HG03025 (cell line): Measurements from ENCODE around the gene AKR7A2.

ENCODE experiments used
- ATAC-seq: cut with Tn5 transposase; IDR thresholded peaks from one replicate; pipeline ENCODE4 v1.9.1; 2021; ENCODE audit warnings: mild to moderate bottlenecking, moderate library complexity; ENCODE audit not compliant: unreplicated experiment, low FRiP score

Gene AKR7A2

GRCh38 chr1:19311931-19312781 is at the start of gene AKR7A2, which contains the start of gene SLC66A1:
AKR7A2 (minus strand) TSS chr1:19312144; CDS start chr1:19312124, 20 bp downstream.
SLC66A1 (plus strand) TSS chr1:19312326; CDS start chr1:19317678, 5,352 bp downstream.
- peak; percentile 62 for ATAC-seq

GRCh38 chr1:19360843-19361610 is 49.1 kb upstream of the AKR7A2 start:
- no peak for ATAC-seq

GRCh38 chr1:19360432-19360831 is 48.5 kb upstream of the AKR7A2 start:
- ATAC-seq: no peak

- no peak for ATAC-seq
These were observed 48.1 kb upstream of the AKR7A2 start for GRCh38 chr1:19360016-19360415.

GRCh38 chr1:19359357-19359756 is 47.4 kb upstream of the AKR7A2 start:
- no peak for ATAC-seq

GRCh38 chr1:19358710-19359109 is 46.8 kb upstream of the AKR7A2 start:
- no peak for ATAC-seq

- ATAC-seq: no peak
These were observed 45.5 kb upstream of the AKR7A2 start for GRCh38 chr1:19357299-19357986.

- no peak for ATAC-seq
These were observed 44.3 kb upstream of the AKR7A2 start for GRCh38 chr1:19356266-19356665.

GRCh38 chr1:19354531-19354981 is 42.6 kb upstream of the AKR7A2 start:
- ATAC-seq: no peak

- ATAC-seq: no peak
These were observed 41.7 kb upstream of the AKR7A2 start for GRCh38 chr1:19353596-19353995.

GRCh38 chr1:19352839-19353238 is 40.9 kb upstream of the AKR7A2 start:
- no peak for ATAC-seq

- ATAC-seq: no peak
These were observed 39.9 kb upstream of the AKR7A2 start for GRCh38 chr1:19351873-19352272.

- no peak for ATAC-seq
These were observed 38.6 kb upstream of the AKR7A2 start for GRCh38 chr1:19350566-19350965.

GRCh38 chr1:19349999-19350398 is 38.1 kb upstream of the AKR7A2 start:
- ATAC-seq: no peak

GRCh38 chr1:19348441-19349198 is 36.7 kb upstream of the AKR7A2 start:
- no peak for ATAC-seq

GRCh38 chr1:19347533-19348172 is 35.7 kb upstream of the AKR7A2 start:
- no peak for ATAC-seq

GRCh38 chr1:19346026-19346425 is 34.1 kb upstream of the AKR7A2 start:
- ATAC-seq: no peak

- ATAC-seq: no peak
These were observed 33.4 kb upstream of the AKR7A2 start for GRCh38 chr1:19345391-19345790.

- no peak for ATAC-seq
These were observed 32.9 kb upstream of the AKR7A2 start for GRCh38 chr1:19344831-19345230.

GRCh38 chr1:19344372-19344810 is 32.4 kb upstream of the AKR7A2 start:
- no peak for ATAC-seq
